ENCODE measurements around the gene RGS9. TPM values are rescaled to one million over a fixed set of nuclear protein-coding genes. Genes with fewer than 3 reads are reported as not detected.

The RGS9 gene
- total RNA-seq, 1 experiment from 2014 or later = 8.6 TPM

DNA sequence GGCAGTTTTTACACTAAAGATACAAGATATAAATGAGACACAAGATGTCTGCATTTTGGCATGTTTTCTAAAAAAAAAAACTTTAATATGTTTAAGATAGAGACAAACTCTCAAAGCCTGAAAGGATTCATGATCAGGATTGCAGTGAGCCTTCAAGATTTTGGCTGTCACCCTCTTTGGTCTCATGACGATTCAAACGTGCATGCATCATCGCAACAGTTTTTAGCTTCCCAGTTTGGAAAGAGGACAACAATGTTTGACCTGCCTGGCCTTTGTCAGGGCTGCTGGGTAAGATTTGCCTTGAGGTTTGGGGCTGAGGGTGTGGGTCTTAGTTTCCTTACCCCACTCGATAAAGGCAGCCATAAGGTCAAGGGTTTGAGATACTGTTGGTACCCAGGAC lies 134.1 kb downstream of the RGS9 start:
- no peak overlapping the region for H3K27ac ChIP-seq (ENCODE audit: low read depth, low read length)
- intact Hi-C loops (cut with micrococcal nuclease) = no loop called here
- no peaks in the 10 kb centered on the region for H3K4me1 ChIP-seq (ENCODE audit: control insufficient read depth in 1 of 2, insufficient read depth in 2 of 2, low read length in 2 of 2)
- no peak for ATAC-seq
- H3K27me3 ChIP-seq (ENCODE audit: insufficient read depth, low read length) = no peaks in the 10 kb centered on the region
- H3K79me2 ChIP-seq (ENCODE audit: insufficient read depth, low read length) = no peaks in the 10 kb centered on the region
- ChIA-PET POLR2A (no interaction called here), CTCF (no interaction called here), RAD21 (ENCODE audit: low non-redundant PET in 1 of 2, low total read pairs in 2 of 2, uncharacterized antibody in 2 of 2, unreplicated experiment in 2 of 2) (no interaction called here)
- no peak overlapping the region for H3K4me3 ChIP-seq (replicated peaks in 1 of 2; ENCODE audit: low read depth in 1 of 2, low read length in 2 of 2)
- no peaks in the 10 kb centered on the region for H3K9me3 ChIP-seq (ENCODE audit: control insufficient read depth in 1 of 2, insufficient read depth in 1 of 2, low read depth in 1 of 2, low read length in 2 of 2)
- H3K36me3 ChIP-seq (ENCODE audit: control insufficient read depth in 1 of 2, insufficient read depth in 2 of 2, low read length in 2 of 2) = no peaks in the 10 kb centered on the region
- no peak for DNase-seq (ENCODE audit: low read depth, low spot score)
- TF ChIP-seq, protein P1, sequence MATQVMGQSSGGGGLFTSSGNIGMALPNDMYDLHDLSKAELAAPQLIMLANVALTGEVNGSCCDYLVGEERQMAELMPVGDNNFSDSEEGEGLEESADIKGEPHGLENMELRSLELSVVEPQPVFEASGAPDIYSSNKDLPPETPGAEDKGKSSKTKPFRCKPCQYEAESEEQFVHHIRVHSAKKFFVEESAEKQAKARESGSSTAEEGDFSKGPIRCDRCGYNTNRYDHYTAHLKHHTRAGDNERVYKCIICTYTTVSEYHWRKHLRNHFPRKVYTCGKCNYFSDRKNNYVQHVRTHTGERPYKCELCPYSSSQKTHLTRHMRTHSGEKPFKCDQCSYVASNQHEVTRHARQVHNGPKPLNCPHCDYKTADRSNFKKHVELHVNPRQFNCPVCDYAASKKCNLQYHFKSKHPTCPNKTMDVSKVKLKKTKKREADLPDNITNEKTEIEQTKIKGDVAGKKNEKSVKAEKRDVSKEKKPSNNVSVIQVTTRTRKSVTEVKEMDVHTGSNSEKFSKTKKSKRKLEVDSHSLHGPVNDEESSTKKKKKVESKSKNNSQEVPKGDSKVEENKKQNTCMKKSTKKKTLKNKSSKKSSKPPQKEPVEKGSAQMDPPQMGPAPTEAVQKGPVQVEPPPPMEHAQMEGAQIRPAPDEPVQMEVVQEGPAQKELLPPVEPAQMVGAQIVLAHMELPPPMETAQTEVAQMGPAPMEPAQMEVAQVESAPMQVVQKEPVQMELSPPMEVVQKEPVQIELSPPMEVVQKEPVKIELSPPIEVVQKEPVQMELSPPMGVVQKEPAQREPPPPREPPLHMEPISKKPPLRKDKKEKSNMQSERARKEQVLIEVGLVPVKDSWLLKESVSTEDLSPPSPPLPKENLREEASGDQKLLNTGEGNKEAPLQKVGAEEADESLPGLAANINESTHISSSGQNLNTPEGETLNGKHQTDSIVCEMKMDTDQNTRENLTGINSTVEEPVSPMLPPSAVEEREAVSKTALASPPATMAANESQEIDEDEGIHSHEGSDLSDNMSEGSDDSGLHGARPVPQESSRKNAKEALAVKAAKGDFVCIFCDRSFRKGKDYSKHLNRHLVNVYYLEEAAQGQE (IDR thresholded peaks at IDR 0.05; ENCODE audit: low read depth) = no peak
- no peak for TF ChIP-seq FOSL1 (IDR thresholded peaks at IDR 0.05; ENCODE audit: low read depth)
- TF ChIP-seq POLR2A (IDR thresholded peaks at IDR 0.05; ENCODE audit: borderline replicate concordance, extremely low read depth, insufficient read depth, insufficient read length) = no peak
- no peak for TF ChIP-seq CEBPB (IDR thresholded peaks at IDR 0.05; ENCODE audit: low read depth)
- TF ChIP-seq RAD21 (IDR thresholded peaks at IDR 0.05; ENCODE audit: low read depth) = no peak
- no peak for TF ChIP-seq SIN3A (IDR thresholded peaks at IDR 0.05; ENCODE audit: low read depth)
- no peak for TF ChIP-seq JUND (IDR thresholded peaks at IDR 0.05)
- TF ChIP-seq POLR2AphosphoS5 (IDR thresholded peaks at IDR 0.05; ENCODE audit: low read depth, low read length) = no peak
- TF ChIP-seq, protein P2, sequence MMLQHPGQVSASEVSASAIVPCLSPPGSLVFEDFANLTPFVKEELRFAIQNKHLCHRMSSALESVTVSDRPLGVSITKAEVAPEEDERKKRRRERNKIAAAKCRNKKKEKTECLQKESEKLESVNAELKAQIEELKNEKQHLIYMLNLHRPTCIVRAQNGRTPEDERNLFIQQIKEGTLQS (IDR thresholded peaks at IDR 0.05) = no peak
- no peak for TF ChIP-seq ELF1 (IDR thresholded peaks at IDR 0.05; ENCODE audit: borderline replicate concordance, low read depth)
- no peak for TF ChIP-seq TCF7L2 (IDR thresholded peaks at IDR 0.05; ENCODE audit: borderline replicate concordance, extremely low read depth, insufficient read depth, insufficient read length)
- no peak for TF ChIP-seq EGR1 (IDR thresholded peaks at IDR 0.05; ENCODE audit: low read depth)
- no peak for TF ChIP-seq EZH2phosphoT487 (IDR thresholded peaks at IDR 0.05; ENCODE audit: borderline replicate concordance)
- no peak for TF ChIP-seq ZFX (IDR thresholded peaks at IDR 0.05)
- no peaks in the 10 kb centered on the region for H4K20me1 ChIP-seq (ENCODE audit: insufficient read depth)
- no peak overlapping the region for H3K4me2 ChIP-seq (ENCODE audit: low read length)
- H3K9ac ChIP-seq (ENCODE audit: low read length) = no peak overlapping the region
- no TSS peak for BruUV-seq (replicated peaks)
- no peak overlapping the region for H2AFZ ChIP-seq (ENCODE audit: low read depth, low read length, poor library complexity, severe bottlenecking)
- H3K9me2 ChIP-seq (ENCODE audit: insufficient read depth) = no peaks in the 10 kb centered on the region

Other genes with a start within 250 kb of the RGS9 start
- gene LRRC37A3, start 217.9 kb upstream of the RGS9 start, total RNA-seq (2021; ENCODE audit: unreplicated experiment) = 7.7 TPM
- gene GNA13, start 80.6 kb upstream of the RGS9 start, total RNA-seq (2021; ENCODE audit: unreplicated experiment) = 49.4 TPM